A549 treated with CpdA at 1 μM for 4 hours (cell line): ENCODE measurements around the gene TEAD1. TPM values are rescaled to one million over a fixed set of nuclear protein-coding genes. Genes with fewer than 3 reads are reported as not detected.

Experiments used
- total RNA-seq: library from RNA; stranded (reverse); fragments of 200-300 nt; extraction: Qiagen RNA extraction; gene quantifications from 5 replicates; pipeline ENCODE4 v1.2.3, GENCODE V29; 2022; ENCODE audit warnings: low read depth

The TEAD1 gene
- 40.2 to 66.6 TPM (median 57.6 TPM) in 5 replicates for total RNA-seq

DNA sequence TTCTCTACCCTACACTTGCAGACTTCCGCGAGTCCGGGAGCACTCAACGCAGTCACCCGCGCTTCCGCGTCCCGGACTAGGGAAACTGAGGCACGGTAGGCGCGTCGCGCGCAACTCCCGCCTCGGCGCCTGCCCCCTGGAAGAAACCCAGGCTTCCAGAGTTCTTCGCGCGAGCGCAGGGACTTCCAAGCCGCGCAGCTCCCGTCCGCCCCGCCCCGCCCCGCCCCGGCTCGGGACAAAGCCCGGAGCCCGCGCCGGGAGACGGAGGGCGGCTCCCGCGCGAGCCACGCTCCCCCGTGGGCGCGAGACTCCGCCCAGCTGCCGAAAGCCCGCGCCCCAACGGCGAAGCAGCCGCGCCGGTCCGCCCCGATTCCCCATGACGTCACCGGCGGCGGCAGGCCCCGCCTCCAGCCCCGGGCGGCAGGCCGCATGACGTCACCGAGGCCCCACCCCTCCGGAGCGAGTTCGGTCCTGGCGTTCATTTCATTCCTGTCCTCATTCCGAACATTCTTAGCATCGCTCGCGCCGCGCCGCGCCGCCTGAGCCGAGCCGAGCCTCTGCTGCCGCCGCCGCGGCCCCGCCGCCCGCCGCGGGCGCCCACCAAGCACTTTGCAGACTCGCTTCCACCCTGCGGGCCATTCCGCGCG is at the start of gene TEAD1:
TSS of gene TEAD1 (plus strand) at position 498 of the 647 bp plus-strand sequence.

